ENCODE measurements around the gene CD81.

DNA sequence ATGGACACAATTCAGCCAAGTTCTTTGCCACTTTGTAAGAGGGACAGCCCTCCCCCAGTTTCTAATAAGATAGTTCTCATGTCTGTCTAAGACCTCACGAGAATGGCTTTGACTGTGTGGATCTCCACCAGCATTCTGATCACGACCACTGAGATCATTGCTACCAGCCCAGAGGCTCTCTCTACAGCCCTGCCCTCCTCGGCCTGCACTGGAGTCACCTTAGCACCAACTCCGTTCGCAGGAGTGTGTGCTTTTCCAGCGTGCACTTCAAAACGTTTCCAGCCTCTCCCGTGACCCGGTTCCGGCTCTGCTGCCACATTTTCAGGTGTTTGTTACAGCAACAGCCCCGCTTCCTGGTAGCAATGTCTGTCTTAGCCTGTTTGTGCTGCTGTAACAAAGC lies 49.1 kb upstream of the CD81 start:
- TF ChIP-seq, protein P1, sequence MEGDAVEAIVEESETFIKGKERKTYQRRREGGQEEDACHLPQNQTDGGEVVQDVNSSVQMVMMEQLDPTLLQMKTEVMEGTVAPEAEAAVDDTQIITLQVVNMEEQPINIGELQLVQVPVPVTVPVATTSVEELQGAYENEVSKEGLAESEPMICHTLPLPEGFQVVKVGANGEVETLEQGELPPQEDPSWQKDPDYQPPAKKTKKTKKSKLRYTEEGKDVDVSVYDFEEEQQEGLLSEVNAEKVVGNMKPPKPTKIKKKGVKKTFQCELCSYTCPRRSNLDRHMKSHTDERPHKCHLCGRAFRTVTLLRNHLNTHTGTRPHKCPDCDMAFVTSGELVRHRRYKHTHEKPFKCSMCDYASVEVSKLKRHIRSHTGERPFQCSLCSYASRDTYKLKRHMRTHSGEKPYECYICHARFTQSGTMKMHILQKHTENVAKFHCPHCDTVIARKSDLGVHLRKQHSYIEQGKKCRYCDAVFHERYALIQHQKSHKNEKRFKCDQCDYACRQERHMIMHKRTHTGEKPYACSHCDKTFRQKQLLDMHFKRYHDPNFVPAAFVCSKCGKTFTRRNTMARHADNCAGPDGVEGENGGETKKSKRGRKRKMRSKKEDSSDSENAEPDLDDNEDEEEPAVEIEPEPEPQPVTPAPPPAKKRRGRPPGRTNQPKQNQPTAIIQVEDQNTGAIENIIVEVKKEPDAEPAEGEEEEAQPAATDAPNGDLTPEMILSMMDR (conservative IDR thresholded peaks at IDR 0.05; ENCODE audit: low read length) = no peak
- no peak for TF ChIP-seq EZH2phosphoT487 (IDR thresholded peaks at IDR 0.05; ENCODE audit: borderline replicate concordance)

Data from Loucy (cell line).